ENCODE results near the gene SLC44A5. TPM values are rescaled to one million over a fixed set of nuclear protein-coding genes. Genes with fewer than 3 reads are reported as not detected.

SLC44A5 gene
- total and polyA plus RNA-seq, 2 experiments from 2014 or later: 3.3 to 11.7 TPM

DNA sequence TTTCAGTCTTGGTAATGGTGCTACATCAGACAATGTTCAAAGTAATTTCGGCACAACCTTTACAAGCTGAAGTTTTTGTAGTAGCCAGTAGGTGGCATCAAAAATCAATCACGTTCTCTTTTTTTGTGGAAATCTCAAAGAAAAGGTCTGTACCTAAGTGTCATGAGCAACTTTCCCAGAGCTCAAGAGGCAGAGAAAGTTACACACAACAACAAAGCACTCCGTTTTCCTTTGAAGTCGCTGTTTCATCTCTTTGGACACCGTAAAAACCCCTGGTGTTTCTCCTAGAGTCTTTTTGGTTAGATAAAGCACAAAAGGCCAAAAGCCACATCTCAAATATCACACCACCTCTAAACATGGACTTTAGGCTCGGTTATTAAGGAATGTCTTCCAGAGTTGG is 345.1 kb downstream of the SLC44A5 start:
- Histone ChIP-seq H3K36me3 (ENCODE audit: insufficient read depth) (no peaks in the 10 kb centered on the region), H3K4me1 (ENCODE audit: insufficient read depth) (no peaks in the 10 kb centered on the region), H3F3A (replicated peaks; ENCODE audit: low read depth) (no peaks in the 10 kb centered on the region), H3K27me3 (ENCODE audit: insufficient read depth) (no peaks in the 10 kb centered on the region), H3K9me2 (ENCODE audit: insufficient read depth) (no peaks in the 10 kb centered on the region), H3K4me3 (no peak overlapping the region), H2AFZ (no peak overlapping the region), H3K4me2 (no peak overlapping the region), H4K20me1 (replicated peaks; ENCODE audit: insufficient read depth) (no peaks in the 10 kb centered on the region), H3K79me2 (replicated peaks; ENCODE audit: insufficient read depth) (no peaks in the 10 kb centered on the region), H3K27ac (ENCODE audit: low read depth) (no peak overlapping the region)
- H3K9me3 Mint-ChIP-seq: no peaks in the 10 kb centered on the region; the same call in 2 of the 3 replicates
- no peaks in the 10 kb centered on the region for H3K4me1 Mint-ChIP-seq
- H3K4me3 Mint-ChIP-seq: no peak overlapping the region
- no peaks in the 10 kb centered on the region for H3K27me3 Mint-ChIP-seq (ENCODE audit: insufficient read depth, low read depth, poor library complexity)
- H3K36me3 Mint-ChIP-seq (ENCODE audit: low read depth): no peaks in the 10 kb centered on the region
- DNase-seq (ENCODE audit: low spot score) (peak; percentile 81), ATAC-seq (peak; percentile 68)
- TF ChIP-seq, protein P1, sequence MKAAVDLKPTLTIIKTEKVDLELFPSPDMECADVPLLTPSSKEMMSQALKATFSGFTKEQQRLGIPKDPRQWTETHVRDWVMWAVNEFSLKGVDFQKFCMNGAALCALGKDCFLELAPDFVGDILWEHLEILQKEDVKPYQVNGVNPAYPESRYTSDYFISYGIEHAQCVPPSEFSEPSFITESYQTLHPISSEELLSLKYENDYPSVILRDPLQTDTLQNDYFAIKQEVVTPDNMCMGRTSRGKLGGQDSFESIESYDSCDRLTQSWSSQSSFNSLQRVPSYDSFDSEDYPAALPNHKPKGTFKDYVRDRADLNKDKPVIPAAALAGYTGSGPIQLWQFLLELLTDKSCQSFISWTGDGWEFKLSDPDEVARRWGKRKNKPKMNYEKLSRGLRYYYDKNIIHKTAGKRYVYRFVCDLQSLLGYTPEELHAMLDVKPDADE (IDR thresholded peaks at IDR 0.05): no peak
- TF ChIP-seq, protein P2, sequence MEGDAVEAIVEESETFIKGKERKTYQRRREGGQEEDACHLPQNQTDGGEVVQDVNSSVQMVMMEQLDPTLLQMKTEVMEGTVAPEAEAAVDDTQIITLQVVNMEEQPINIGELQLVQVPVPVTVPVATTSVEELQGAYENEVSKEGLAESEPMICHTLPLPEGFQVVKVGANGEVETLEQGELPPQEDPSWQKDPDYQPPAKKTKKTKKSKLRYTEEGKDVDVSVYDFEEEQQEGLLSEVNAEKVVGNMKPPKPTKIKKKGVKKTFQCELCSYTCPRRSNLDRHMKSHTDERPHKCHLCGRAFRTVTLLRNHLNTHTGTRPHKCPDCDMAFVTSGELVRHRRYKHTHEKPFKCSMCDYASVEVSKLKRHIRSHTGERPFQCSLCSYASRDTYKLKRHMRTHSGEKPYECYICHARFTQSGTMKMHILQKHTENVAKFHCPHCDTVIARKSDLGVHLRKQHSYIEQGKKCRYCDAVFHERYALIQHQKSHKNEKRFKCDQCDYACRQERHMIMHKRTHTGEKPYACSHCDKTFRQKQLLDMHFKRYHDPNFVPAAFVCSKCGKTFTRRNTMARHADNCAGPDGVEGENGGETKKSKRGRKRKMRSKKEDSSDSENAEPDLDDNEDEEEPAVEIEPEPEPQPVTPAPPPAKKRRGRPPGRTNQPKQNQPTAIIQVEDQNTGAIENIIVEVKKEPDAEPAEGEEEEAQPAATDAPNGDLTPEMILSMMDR (conservative IDR thresholded peaks at IDR 0.05; ENCODE audit: low read depth in 2 of 2): peak; percentile 66 to 75
- TF ChIP-seq, protein P3, sequence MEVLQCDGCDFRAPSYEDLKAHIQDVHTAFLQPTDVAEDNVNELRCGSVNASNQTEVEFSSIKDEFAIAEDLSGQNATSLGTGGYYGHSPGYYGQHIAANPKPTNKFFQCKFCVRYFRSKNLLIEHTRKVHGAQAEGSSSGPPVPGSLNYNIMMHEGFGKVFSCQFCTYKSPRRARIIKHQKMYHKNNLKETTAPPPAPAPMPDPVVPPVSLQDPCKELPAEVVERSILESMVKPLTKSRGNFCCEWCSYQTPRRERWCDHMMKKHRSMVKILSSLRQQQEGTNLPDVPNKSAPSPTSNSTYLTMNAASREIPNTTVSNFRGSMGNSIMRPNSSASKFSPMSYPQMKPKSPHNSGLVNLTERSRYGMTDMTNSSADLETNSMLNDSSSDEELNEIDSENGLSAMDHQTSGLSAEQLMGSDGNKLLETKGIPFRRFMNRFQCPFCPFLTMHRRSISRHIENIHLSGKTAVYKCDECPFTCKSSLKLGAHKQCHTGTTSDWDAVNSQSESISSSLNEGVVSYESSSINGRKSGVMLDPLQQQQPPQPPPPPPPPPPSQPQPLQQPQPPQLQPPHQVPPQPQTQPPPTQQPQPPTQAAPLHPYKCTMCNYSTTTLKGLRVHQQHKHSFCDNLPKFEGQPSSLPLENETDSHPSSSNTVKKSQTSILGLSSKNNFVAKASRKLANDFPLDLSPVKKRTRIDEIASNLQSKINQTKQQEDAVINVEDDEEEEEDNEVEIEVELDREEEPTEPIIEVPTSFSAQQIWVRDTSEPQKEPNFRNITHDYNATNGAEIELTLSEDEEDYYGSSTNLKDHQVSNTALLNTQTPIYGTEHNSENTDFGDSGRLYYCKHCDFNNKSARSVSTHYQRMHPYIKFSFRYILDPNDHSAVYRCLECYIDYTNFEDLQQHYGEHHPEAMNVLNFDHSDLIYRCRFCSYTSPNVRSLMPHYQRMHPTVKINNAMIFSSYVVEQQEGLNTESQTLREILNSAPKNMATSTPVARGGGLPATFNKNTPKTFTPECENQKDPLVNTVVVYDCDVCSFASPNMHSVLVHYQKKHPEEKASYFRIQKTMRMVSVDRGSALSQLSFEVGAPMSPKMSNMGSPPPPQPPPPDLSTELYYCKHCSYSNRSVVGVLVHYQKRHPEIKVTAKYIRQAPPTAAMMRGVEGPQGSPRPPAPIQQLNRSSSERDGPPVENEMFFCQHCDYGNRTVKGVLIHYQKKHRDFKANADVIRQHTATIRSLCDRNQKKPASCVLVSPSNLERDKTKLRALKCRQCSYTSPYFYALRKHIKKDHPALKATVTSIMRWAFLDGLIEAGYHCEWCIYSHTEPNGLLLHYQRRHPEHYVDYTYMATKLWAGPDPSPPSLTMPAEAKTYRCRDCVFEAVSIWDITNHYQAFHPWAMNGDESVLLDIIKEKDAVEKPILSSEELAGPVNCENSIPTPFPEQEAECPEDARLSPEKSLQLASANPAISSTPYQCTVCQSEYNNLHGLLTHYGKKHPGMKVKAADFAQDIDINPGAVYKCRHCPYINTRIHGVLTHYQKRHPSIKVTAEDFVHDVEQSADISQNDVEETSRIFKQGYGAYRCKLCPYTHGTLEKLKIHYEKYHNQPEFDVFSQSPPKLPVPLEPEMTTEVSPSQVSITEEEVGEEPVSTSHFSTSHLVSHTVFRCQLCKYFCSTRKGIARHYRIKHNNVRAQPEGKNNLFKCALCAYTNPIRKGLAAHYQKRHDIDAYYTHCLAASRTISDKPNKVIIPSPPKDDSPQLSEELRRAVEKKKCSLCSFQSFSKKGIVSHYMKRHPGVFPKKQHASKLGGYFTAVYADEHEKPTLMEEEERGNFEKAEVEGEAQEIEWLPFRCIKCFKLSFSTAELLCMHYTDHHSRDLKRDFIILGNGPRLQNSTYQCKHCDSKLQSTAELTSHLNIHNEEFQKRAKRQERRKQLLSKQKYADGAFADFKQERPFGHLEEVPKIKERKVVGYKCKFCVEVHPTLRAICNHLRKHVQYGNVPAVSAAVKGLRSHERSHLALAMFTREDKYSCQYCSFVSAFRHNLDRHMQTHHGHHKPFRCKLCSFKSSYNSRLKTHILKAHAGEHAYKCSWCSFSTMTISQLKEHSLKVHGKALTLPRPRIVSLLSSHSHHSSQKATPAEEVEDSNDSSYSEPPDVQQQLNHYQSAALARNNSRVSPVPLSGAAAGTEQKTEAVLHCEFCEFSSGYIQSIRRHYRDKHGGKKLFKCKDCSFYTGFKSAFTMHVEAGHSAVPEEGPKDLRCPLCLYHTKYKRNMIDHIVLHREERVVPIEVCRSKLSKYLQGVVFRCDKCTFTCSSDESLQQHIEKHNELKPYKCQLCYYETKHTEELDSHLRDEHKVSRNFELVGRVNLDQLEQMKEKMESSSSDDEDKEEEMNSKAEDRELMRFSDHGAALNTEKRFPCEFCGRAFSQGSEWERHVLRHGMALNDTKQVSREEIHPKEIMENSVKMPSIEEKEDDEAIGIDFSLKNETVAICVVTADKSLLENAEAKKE (CRISPR knock-in tag; IDR thresholded peaks at IDR 0.05): no peak
- H3K27ac Mint-ChIP-seq: no peak overlapping the region
